HepG2 (cell line): Measurements from ENCODE around the gene BIRC6. TPM values are rescaled to one million over a fixed set of nuclear protein-coding genes. Genes with fewer than 3 reads are reported as not detected.
A peak's percentile ranks its signal among the peaks of the same experiment; 100 is the strongest.

Source experiments
- ATAC-seq: fragments of 200-7000 bp; cut with Tn5 transposase; 3 replicates; pipeline ENCODE4 v1.9.1; 2020; ENCODE audit warnings: mild to moderate bottlenecking, moderate library complexity
- BruUV-seq: library from RNA; stranded (reverse); fragments of 400-500 nt; replicated peaks from 2 replicates; lab custom pipeline; 2021; lab: Mats Ljungman, UMichigan
- CTCF ChIA-PET: fragments of 300-600 bp; formaldehyde crosslinking; extraction: SDS; loops from one replicate; lab custom pipeline; 2021; ENCODE audit warnings: low total read pairs, inconsistent platforms, low intra/inter-chr PET ratio; lab: Yijun Ruan, JAX
- POLR2A ChIA-PET: fragments of 350-600 bp; sonication (Branson Sonifier 250); formaldehyde crosslinking; loops from one replicate; lab custom pipeline; 2020; ENCODE audit warnings: antibody characterized with exemption, inconsistent platforms; lab: Yijun Ruan, JAX
- DNase-seq: peaks from one replicate; pipeline ENCODE4 v3.0.0-alpha.2; 2015; ENCODE audit warnings: low spot score
- FAIRE-seq: peaks from 3 replicates; lab custom pipeline; 2011; peaks lifted over from hg19 to GRCh38; lab: Jason Lieb, UNC
- H2AFZ ChIP-seq: one replicate; pipeline ENCODE4 v1.6.1; 2011; ENCODE audit warnings: low read length, inconsistent platforms
- H3K27ac ChIP-seq: fragments of 300-600 bp; 3 replicates; pipeline ENCODE4 v1.8.0; 2011; ENCODE audit warnings: mixed run types, mild to moderate bottlenecking, mixed read lengths, low read length, inconsistent platforms; ENCODE audit not compliant: insufficient read depth; ENCODE audit errors: extremely low read length
- H3K27me3 ChIP-seq, 2 experiments: fragments of 200-600 bp in 1 of 2; 2 replicates in 1 of 2; 3 replicates in 1 of 2; pipeline versions ENCODE4 v1.6.0 to v1.8.0; 2011; ENCODE audit warnings: low read length in 2 of 2, mild to moderate bottlenecking in 2 of 2, moderate library complexity in 2 of 2, inconsistent platforms in 1 of 2; ENCODE audit not compliant: insufficient read depth in 2 of 2, control insufficient read depth in 1 of 2
- H3K36me3 ChIP-seq, 2 experiments: fragments of 200-600 bp in 1 of 2; replicated peaks in 1 of 2; 2 replicates in 1 of 2; 3 replicates in 1 of 2; pipeline versions ENCODE4 v1.5.1 to v1.8.0; 2011; ENCODE audit warnings: low read length in 2 of 2, inconsistent platforms in 1 of 2; ENCODE audit not compliant: insufficient read depth in 2 of 2, control insufficient read depth in 1 of 2
- H3K4me1 ChIP-seq: 2 replicates; pipeline ENCODE4 v1.5.1; 2012; ENCODE audit warnings: low read length, inconsistent platforms; ENCODE audit not compliant: insufficient read depth
- H3K4me2 ChIP-seq: 2 replicates; pipeline ENCODE4 v1.6.0; 2011; ENCODE audit warnings: low read depth, low read length, inconsistent platforms
- H3K4me3 ChIP-seq, 3 experiments: fragments of 200-600 bp in 1 of 3; sonication (generic), shearing (Covaris generic) in 1 of 3; replicated peaks in 1 of 3; 2 replicates each; pipeline ENCODE4 v1.5.1; 2011 to 2016; ENCODE audit warnings: low read length in 3 of 3, inconsistent platforms in 2 of 3, low read depth in 2 of 3, mild to moderate bottlenecking in 2 of 3, control low read depth in 1 of 3, mixed read lengths in 1 of 3; ENCODE audit not compliant: insufficient read depth in 1 of 3
- H3K79me2 ChIP-seq: one replicate; pipeline ENCODE4 v1.6.1; 2011; ENCODE audit warnings: low read length, inconsistent platforms; ENCODE audit not compliant: insufficient read depth
- H3K9ac ChIP-seq: 2 replicates; pipeline ENCODE4 v1.6.0; 2011; ENCODE audit warnings: mild to moderate bottlenecking, low read depth, low read length, inconsistent platforms; ENCODE audit not compliant: insufficient read depth
- H3K9me3 ChIP-seq: 2 replicates; pipeline ENCODE4 v1.5.1; 2012; ENCODE audit warnings: mild to moderate bottlenecking, low read length
- H4K20me1 ChIP-seq: 2 replicates; pipeline ENCODE4 v1.6.0; 2011; ENCODE audit warnings: inconsistent platforms, mild to moderate bottlenecking, low read length, moderate library complexity; ENCODE audit not compliant: insufficient read depth
- MEF2D ChIP-seq: sonication (generic); formaldehyde crosslinking; IDR thresholded peaks from 2 replicates; pipeline ENCODE4 v1.5.1; 2020; ENCODE audit warnings: mild to moderate bottlenecking, missing genetic modification reagents
- POLR2AphosphoS5 ChIP-seq: IDR thresholded peaks from 2 replicates; pipeline ENCODE4 v1.6.1; 2012; ENCODE audit warnings: low read depth, low read length
- RBM22 ChIP-seq: fragments of 200-400 bp; formaldehyde crosslinking; optimal IDR thresholded peaks from 2 replicates; pipeline ENCODE3; 2017; ENCODE audit warnings: mild to moderate bottlenecking, low read length, moderate library complexity
- TEF ChIP-seq: sonication (generic); formaldehyde crosslinking; IDR thresholded peaks from 2 replicates; pipeline ENCODE4 v1.5.0; 2020; ENCODE audit warnings: missing genetic modification reagents
- U2AF1 ChIP-seq: fragments of 200-400 bp; formaldehyde crosslinking; optimal IDR thresholded peaks from 2 replicates; pipeline ENCODE3; 2017; ENCODE audit warnings: mild to moderate bottlenecking, low read depth, low read length
- ZNF350 ChIP-seq: sonication (generic); formaldehyde crosslinking; IDR thresholded peaks from 2 replicates; pipeline ENCODE4 v1.4.0; 2020; ENCODE audit warnings: mild to moderate bottlenecking, low read depth, missing genetic modification reagents, borderline replicate concordance
- WGBS: methylation state at CpG from one replicate; pipeline ENCODE4 v1.1.6; 2017; ENCODE audit warnings: low lambda C conversion rate; 5-methylcytosine and 5-hydroxymethylcytosine counted together
- in situ Hi-C: cut with HindIII; loops from 2 replicates; pipeline ENCODE4 v1.10.0; 2017; ENCODE audit warnings: low pct_unique_long_range_greater_than_20kb; ENCODE audit not compliant: extremely low pct_ligation_motif_present
- intact Hi-C: fragments of 100-400 bp; cut with micrococcal nuclease; formaldehyde crosslinking; loops from one replicate; pipeline ENCODE4 v1.10.0; 2022; ENCODE audit not compliant: unreplicated experiment
- polyA plus RNA-seq, 8 experiments: library from polyadenylated mRNA; depleted of rRNA in 3 of 8; stranded (reverse) in 7 of 8; unstranded in 1 of 8; fragments of >200 nt; fragmentation: Illumina TruSeq in 4 of 8; extraction: Trizol in 4 of 8; gene quantifications; 2 replicates each; pipeline versions ENCODE4 v1.2.1 to v1.2.3, GENCODE V29; 2011 to 2016; ENCODE audit warnings: low read depth in 4 of 8, missing spikeins in 1 of 8, mixed read lengths in 1 of 8; ENCODE audit not compliant: insufficient read depth in 1 of 8
- total RNA-seq, 5 experiments: library from RNA; depleted of rRNA; stranded (reverse); fragments of >200 nt; fragmentation: Illumina TruSeq; extraction: Trizol; gene quantifications; 2 replicates each; pipeline ENCODE4 v1.2.3, GENCODE V29; 2016; ENCODE audit warnings: low read depth in 1 of 5
- TF ChIP-seq, protein P1 (sequence below): sonication (generic); formaldehyde crosslinking; IDR thresholded peaks from 2 replicates; pipeline ENCODE4 v1.4.0; 2020; ENCODE audit warnings: mild to moderate bottlenecking, missing genetic modification reagents

BIRC6 gene
- total and polyA plus RNA-seq, 2 of the 13 experiments (the other 11 are each of a cell fraction or from before 2014, with no cell fraction given), result 65.6 to 120 TPM

- TF ChIP-seq, protein P1, sequence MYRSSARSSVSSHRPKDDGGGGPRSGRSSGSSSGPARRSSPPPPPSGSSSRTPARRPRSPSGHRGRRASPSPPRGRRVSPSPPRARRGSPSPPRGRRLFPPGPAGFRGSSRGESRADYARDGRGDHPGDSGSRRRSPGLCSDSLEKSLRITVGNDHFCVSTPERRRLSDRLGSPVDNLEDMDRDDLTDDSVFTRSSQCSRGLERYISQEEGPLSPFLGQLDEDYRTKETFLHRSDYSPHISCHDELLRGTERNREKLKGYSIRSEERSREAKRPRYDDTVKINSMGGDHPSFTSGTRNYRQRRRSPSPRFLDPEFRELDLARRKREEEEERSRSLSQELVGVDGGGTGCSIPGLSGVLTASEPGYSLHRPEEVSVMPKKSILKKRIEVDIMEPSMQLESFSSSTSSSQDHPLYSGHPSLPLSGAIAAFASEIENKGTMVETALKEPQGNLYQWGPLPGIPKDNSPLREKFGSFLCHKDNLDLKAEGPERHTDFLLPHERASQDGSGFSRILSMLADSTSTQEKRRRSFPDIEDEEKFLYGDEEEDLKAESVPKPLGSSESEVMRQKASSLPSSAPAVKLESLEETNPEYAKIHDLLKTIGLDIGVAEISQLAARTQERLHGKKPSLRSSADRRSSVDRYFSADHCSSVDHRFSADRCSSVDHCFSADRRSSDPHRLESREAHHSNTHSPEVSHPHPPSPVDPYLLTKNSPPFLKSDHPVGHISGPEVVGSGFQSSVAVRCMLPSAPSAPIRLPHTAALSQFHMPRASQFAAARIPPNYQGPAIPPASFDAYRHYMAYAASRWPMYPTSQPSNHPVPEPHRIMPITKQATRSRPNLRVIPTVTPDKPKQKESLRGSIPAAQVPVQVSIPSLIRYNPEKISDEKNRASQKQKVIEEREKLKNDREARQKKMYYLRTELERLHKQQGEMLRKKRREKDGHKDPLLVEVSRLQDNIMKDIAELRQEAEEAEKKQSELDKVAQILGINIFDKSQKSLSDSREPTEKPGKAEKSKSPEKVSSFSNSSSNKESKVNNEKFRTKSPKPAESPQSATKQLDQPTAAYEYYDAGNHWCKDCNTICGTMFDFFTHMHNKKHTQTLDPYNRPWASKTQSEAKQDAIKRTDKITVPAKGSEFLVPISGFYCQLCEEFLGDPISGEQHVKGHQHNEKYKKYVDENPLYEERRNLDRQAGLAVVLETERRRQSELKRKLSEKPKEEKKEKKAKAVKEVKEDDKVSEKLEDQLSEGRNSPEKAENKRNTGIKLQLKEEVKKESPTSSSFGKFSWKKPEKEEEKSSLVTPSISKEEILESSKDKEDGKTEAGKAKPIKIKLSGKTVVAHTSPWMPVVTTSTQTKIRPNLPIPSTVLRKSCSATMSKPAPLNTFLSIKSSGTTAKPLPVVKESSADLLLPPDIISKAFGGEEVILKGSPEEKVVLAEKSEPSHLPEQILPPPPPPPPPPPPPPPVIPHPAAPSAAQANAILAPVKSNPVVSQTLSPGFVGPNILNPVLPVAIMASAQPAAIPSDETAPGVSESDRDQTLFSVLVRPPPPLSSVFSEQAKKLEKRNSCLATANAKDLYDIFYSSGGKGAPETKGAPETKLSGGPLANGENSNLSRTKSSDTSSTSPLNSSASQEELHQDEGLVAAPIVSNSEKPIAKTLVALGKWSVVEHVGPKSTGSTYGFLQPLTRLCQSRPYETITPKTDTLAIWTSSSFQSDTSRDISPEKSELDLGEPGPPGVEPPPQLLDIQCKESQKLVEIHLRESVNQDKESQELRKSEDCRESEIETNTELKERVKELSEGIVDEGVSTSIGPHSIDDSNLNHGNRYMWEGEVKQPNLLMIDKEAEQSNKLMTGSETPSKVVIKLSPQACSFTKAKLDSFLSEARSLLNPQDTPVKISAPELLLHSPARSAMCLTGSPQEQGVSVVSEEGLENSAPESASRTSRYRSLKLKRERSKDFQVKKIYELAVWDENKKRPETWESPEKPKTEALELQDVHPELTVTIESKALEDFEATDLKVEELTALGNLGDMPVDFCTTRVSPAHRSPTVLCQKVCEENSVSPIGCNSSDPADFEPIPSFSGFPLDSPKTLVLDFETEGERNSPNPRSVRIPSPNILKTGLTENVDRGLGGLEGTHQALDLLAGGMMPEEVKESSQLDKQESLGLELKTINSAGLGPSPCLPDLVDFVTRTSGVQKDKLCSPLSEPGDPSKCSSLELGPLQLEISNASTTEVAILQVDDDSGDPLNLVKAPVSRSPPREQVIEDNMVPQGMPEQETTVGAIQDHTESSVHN (CRISPR knock-in tag), result no peak
Observed at GRCh38 chr2:32558492-32558891, 201.7 kb downstream of the BIRC6 start (continued).

DNA sequence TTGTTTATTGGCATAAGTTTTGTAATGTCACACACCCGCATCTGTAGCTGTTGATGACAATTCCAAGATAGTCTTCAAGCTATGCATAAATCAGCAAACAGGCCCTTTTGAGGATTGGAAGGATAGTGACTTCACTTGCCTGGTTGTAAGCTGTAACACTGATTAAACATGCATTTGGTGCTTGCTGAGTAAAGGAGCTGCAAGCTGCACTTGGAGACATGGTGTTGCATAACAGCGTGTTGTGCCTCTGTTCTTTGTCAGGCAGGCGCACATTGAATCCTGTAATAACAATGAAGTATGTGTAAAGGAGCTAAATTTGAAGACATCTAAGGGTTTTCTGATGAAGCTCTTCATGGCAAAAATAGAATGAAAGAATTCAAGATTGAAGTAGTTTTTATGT is 202.3 kb downstream of the BIRC6 start:
- CTCF ChIA-PET, result no interaction called here
- FAIRE-seq, result no peak

More for the DNA sequence above, 202.3 kb downstream of the BIRC6 start:
- no peak for DNase-seq
- ATAC-seq, result no peak
- H4K20me1 ChIP-seq, result no peaks in the 10 kb centered on the region
- in situ Hi-C loops (loop anchor here (10.0 kb wide), 2 partner anchors 386 to 816 kb away; partner anchors contain the start of gene LTBP1), intact Hi-C loops (loop anchor here (1.0 kb wide), 1 partner anchor 69 kb away; the partner anchor contains the start of gene TTC27)
- no peak overlapping the region for H3K27ac ChIP-seq
- no peak overlapping the region for H3K9ac ChIP-seq
- no peaks in the 10 kb centered on the region for H3K79me2 ChIP-seq
- H3K4me1 ChIP-seq, result no peaks in the 10 kb centered on the region
- no peak overlapping the region for H3K4me2 ChIP-seq
- POLR2A ChIA-PET, result no interaction called here
- 97% methylated on average over 3 of the region's 3 CpGs for WGBS
- H3K36me3 ChIP-seq, result peaks cover 4 to 29% of the 10 kb centered on the region in 2 experiments
- TF ChIP-seq RBM22 (peak; percentile 64), MEF2D (CRISPR knock-in tag) (no peak), TEF (CRISPR knock-in tag) (peak; percentile 43; the same call in 1 of the 2 replicates), ZNF350 (no peak), U2AF1 (no peak), POLR2AphosphoS5 (no peak)
- H3K9me3 ChIP-seq, result no peaks in the 10 kb centered on the region
- no peak overlapping the region for H2AFZ ChIP-seq
- H3K4me3 ChIP-seq, result no peak overlapping the region
- no peaks in the 10 kb centered on the region for H3K27me3 ChIP-seq
- no TSS peak for BruUV-seq
